NK-92 (cell line): Measurements from ENCODE around the gene IRAK2.

Experiments
- DNase-seq: peaks from one replicate; lab custom pipeline; 2025; ENCODE audit not compliant: unreplicated experiment; lab: John Stamatoyannopoulos, UW

Gene IRAK2

GRCh38 chr3:10223676-10224639, 59.2 kb downstream of the IRAK2 start:
- DNase-seq, result no peak

GRCh38 chr3:10224794-10225665, 60.3 kb downstream of the IRAK2 start:
- no peak for DNase-seq

GRCh38 chr3:10226293-10226692, 61.6 kb downstream of the IRAK2 start:
- no peak for DNase-seq

GRCh38 chr3:10228248-10228950, 63.7 kb downstream of the IRAK2 start:
- DNase-seq, result no peak

DNA sequence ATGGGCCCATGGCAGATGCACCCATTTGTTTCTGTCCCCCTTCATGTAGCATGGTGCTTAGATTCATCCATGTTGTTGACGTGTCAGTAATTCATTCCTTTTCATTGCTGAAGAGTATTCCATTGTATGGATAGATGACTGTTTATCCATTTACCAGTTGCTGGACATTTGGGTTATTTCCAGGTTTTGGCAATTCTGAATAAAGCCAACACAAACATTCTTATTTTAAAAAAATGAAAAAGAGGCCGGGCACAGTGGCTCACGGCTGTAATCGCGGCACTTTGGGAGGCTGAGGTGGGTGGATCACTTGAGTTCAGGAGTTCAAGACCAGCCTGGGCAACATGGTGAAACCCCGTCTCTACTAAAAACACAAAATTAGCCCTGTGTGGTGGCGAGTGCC, 64.9 kb downstream of the IRAK2 start:
- DNase-seq, result no peak

GRCh38 chr3:10232137-10232536, 67.4 kb downstream of the IRAK2 start:
- DNase-seq, result no peak

DNA sequence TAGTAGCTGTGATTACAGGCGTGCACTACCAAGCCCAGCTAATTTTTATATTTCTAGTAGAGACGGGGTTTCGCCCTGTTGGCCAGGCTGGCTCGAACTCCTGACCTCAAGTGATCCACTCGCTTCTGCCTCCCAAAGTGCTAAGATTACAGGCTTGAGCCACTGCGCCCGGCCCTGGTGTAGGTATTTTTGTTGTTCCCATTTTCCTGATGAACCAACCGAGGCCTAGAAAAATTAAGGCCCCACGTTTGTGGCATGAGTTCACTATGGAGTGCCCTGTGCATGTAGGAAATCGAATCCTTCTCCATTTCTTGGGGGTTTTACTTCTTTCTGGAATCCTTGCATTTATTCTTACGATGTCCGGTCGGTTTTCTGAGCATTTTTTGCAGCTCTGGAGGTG, 69.3 kb downstream of the IRAK2 start:
- no peak for DNase-seq

GRCh38 chr3:10234526-10235230, 70.0 kb downstream of the IRAK2 start:
- DNase-seq, result no peak

- DNase-seq, result no peak
These were observed 70.8 kb downstream of the IRAK2 start for GRCh38 chr3:10235551-10235950.

- no peak for DNase-seq
These were observed 73.8 kb downstream of the IRAK2 start for GRCh38 chr3:10238345-10239183.

DNA sequence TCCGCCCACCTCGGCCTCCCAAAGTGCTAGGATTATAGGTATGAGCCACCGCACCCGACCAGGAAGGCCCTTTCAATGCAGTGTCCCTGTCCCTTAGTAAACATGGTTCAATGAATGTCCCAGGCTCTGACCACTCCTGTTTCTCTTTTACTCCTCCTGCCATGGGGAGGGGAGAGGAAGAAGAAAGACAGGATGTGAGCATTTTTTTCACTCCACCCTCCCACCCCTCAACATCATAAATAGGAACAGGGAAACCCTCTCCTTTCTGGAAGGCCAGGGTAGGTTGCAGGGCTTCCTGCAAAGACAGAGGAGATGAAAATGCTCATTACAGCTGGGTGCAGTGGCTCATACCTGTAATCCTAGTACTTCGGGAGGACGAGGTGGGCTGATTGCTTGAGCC, 76.1 kb downstream of the IRAK2 start:
- DNase-seq, result no peak

- no peak for DNase-seq
These were observed 77.7 kb downstream of the IRAK2 start for GRCh38 chr3:10242182-10243065.

DNA sequence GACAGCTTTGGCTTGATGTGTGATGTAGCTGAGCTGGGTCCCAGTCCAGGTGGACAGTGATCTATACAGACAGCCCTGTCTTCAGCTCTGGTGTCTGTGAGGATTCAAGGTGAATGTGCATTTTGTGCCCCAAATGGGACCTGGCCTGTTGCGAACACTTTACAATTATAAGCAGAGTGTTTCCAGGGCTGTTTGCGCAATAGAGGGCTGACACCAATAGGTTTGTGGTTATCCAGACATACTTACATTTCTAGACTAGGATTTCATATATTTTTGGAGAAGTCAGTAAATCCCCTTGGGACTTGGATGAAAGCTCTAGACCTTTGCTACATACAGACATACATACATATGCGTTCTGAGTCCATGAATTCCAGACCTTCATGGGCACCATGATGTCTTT, 79.3 kb downstream of the IRAK2 start:
- DNase-seq, result no peak

DNA sequence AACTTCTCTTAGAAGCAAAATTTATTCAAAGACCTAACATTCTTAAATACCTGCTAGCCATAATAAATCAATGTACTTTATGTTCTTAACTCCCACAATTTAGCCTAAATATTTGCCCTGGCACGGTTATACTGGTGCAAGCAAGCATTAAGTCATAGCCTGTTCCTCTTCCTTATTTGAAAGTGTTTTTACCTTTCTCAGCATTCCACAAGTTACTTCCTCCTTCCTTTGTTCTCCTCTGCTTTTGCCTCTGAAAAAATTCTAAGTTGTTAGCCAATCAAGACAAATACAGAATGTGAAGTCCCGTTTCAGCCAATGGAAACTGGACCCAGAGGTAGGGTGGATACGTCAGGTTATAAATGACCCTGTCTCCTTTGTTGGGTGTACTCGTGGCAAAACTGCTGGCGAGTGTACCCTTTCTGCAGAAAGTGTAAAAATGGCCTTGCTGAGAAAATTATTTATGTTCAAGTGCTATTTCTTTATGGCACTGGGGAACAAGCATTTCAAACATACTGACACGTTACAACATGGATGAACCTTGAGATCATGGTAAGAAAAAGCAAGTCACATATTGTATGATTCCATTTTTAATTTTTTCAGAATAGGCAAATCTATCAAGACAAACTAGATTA, 80.5 kb downstream of the IRAK2 start:
- DNase-seq, result no peak

GRCh38 chr3:10247679-10248183, 83.0 kb downstream of the IRAK2 start:
- no peak for DNase-seq

DNA sequence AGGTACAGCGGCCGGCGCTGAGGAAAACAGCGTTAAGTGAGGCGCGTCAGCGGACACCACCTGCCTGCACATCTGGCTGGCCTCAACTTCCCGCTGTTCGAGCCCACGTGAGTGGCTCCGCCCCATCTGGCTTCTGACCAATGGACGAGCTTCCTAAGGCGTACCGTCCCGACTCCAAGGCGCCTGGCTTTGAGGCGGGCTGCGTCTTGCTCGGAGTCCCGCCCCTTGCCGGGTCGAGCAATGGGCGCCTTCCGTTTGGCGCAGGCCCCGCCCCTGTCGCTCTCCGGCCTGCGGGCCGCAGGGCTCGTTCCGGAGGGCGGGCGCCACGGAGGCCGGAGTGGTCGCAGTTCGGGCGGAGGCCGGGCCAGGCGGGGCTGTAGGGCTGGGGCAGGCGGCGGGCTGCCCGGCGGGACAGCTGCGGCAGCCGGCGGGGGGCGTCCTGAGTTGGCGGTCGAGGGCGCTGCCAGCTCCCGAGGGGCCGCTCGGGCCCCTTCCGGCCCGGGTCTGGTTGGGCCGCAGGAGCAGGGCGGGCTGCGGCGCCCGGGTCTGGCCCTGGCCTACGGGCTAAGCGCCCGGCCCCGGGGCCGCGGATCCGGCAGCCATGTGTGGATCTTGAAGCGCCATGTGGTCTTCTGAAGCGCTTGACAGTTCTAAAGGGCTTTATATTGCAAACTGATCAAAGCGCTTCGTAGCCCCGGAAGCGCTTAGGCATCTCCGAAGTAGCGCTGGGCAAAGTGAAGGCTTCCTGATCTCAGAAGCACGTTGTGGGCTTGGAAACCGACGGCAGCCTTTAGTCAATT, 83.7 kb downstream of the IRAK2 start, which contains the start of gene TATDN2:
Gene TATDN2, plus strand, starts transcription at position 276 of the 800 bp plus-strand sequence. CDS start 742 bp downstream, outside the sequence.
- peak; percentile 52 for DNase-seq
